Hematopoietic multipotent progenitor cell treated with erythropoietin and hydrocortisone succinate and interleukin-3 and kit ligand, for 8 days (in vitro differentiated cells): ENCODE measurements around the gene UNC79.

ENCODE experiments used
- DNase-seq: peaks from one replicate; pipeline ENCODE4 v3.0.0-alpha.2; 2015

Gene UNC79

DNA sequence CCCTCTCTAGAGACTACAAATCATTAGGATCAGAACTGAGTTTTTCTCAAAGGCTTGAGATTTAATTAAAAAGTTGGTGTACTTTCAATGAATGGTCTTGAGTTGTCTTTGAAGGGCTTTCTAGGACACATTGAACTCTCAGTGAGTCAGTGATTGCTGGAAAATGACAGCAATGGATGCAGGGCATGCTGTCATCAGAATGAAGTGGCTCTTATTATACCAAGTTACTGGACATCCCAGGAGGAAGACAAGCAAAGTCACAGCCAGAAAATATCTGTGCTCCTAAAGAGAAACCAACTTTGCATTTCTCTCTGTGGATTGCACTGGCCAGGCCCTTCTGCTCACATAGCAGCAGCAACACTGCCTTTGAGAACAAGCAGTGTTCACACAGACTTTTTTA, 244.9 kb downstream of the UNC79 start:
- no peak for DNase-seq

GRCh38 chr14:93676416-93676958, 245.7 kb downstream of the UNC79 start:
- no peak for DNase-seq

DNA sequence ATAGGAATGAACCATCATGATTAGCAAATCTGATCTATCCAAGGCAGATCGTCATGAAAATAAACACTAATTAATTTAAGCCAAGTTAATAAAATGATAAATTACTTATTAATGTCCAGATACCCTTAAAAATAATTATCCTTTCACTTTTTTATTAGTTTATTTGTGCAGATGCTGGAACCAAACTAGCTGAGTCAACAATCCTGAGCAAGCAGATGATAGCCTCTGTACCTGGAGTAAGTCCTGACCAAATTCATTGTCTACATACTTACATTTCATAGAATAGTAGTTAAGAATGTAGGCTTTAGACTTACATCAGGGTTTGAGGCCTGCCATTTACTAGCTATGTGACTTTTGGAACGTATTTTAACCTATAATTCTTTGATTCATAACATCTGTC, 251.7 kb downstream of the UNC79 start:
- no peak for DNase-seq

DNA sequence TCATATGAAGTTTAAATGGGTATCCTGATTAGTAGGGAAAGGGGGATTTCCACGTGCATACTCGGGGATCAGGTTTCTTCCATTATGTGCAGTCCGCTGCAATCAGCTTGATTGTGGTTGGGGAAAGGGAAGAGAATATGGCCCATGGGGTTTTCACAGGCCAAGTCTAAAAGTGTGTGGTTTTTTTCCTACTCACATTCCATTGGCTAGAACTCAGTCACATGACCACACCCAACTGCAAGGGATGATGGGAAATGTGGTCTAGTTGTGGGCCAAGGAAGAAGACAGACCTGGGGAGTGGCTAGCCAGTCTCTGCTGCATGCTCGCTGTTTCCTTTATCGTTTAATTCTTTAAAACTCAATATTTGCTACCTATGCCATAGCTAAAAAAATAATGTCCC, 252.5 kb downstream of the UNC79 start:
- DNase-seq = peak; percentile 60

DNA sequence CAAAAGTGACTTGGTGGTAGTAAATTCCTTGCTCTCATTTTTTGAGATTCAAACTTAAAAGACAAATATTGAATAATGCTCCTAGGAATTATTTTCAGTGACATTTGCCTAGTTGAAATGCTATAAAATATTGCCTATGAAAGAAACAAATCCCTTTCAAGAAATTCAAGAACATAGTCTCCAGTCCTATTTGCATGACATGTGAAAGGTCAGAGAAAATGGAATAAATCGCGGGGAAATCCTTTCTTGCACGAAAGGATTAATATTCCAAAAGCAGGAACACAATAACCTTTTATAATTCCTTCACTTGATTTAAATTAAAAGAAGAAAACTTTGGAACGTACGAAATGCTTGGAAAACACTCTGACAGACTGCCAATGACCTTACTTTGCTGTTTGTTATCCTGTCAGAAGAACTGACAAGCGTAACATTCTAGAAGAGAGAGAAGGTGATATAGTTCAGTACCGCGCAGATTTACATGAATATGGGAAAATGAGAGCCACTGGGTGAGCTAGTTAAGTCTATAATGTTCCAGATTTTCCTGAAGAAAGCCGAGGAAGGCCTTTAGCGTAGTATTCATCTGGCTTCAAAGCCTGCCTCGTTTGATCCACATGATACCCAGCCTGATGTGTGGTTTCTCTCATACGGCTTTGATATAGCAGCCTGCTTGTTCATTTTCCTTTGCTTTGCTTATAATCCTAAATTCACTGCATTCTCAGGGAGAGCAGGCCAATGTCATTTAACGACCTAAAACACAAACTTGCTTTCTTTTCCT, 254.6 kb downstream of the UNC79 start:
- DNase-seq = no peak

- DNase-seq = no peak
Measured at GRCh38 chr14:93686268-93686667, 255.5 kb downstream of the UNC79 start.

GRCh38 chr14:93688239-93688666, 257.5 kb downstream of the UNC79 start:
- no peak for DNase-seq

GRCh38 chr14:93688820-93689219, 258.1 kb downstream of the UNC79 start:
- DNase-seq = no peak

- DNase-seq = no peak
Measured at GRCh38 chr14:93690146-93690545, 259.4 kb downstream of the UNC79 start.

- no peak for DNase-seq
Measured at GRCh38 chr14:93691042-93691780, 260.5 kb downstream of the UNC79 start.

DNA sequence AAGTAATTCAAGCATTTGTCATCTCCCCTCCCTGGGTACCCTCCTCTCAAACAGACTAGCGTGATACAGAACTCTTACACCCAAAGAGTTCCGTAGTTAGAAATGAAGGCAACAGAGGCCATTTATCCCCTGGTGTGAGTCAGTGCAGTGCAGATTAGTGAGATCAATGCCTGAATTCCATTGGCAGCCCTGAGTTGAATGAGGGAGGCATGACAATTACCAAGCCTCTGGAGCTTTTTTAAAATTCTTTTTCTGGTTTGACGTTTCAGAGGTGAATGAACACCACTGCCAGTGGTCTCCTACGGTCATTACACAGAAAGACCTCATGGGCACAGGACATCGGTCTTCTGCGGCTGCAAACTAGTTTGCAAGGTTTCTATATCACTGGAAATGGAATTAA, 263.2 kb downstream of the UNC79 start:
- no peak for DNase-seq

- DNase-seq = no peak
Measured at GRCh38 chr14:93700928-93701327, 270.2 kb downstream of the UNC79 start.

- DNase-seq = no peak
Measured at GRCh38 chr14:93701562-93701961, 270.8 kb downstream of the UNC79 start.

GRCh38 chr14:93702946-93703345, 272.2 kb downstream of the UNC79 start:
- no peak for DNase-seq

DNA sequence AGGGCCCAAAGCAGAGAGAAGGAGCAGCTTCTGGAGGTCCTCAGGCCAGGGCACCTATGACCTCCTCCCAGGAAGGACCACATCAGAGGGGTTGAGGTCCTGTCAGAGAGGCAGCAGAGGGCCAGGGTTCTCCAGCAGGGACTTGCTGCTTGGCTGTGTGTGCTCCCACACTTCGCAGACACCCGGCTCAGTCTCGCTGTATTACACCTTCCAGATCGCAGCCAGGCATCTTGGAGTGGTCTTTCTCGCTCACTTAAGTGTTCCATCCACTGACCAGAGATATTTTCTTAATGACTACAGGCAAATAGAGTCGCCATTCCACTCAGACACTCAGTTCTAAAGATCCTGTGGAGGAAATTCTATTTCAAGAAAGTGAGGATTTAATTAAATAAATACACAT, 273.2 kb downstream of the UNC79 start:
- DNase-seq = no peak

DNA sequence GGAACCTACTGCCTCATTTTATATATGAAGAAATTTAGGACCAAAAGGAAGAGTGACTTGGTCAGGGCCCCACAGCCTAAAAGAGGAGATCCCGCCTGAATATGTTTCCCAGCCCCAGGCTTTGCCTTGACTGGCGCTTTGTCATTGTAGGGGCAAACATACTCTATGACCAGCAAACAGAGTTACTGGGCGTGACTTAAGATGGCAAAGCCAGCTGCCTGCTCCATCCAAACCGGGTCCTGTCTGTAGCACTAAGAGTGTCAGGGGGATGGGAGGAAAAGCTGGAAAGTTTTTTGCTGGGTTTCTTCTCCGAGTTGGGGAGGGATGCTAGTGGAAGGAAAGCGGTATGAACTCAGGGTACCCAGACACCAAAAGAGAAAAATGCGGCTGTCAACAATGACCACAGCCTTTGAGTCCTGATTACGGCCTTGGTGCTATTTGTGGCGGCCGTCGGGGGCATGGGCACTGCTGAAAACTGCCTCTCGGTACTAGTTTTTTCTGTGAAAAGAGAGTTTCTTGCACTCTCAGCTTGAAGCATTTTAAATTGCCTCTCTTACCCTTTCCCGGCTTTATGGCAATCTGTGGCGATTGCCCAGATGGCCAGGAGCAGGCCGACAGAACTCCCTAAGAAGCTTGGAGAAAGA, 274.9 kb downstream of the UNC79 start:
- no peak for DNase-seq

DNA sequence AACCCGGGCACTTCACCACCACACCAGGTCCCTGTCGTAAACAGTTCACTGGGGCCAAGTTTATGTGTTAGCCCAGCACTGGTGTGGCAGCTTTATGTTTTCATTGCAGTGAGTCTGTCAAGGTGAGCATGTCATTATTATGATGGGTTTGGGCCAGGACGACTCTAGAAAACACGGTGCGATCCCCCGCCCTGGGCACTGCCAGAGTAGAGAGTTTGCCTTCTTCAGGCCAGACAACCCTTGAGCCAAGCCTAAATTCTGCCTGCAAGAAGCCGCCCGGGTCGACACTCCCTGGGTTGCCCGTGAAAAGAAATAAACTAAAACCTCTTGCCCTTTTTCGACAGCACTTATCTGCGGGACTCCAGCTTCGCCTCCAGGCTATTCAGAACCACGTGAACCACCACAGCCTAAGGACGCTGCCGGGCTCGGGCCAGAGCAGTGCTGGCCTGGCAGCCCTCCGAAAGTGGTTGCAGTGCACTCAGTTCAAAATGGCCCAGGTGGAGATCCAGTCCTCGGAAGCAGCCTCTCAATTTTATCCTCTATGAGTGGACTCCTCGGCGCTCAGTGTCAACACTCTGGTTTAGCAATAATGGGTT, 275.7 kb downstream of the UNC79 start:
- DNase-seq = no peak

GRCh38 chr14:93707475-93707874, 276.7 kb downstream of the UNC79 start:
- DNase-seq = no peak

GRCh38 chr14:93708311-93708734, 277.6 kb downstream of the UNC79 start:
- no peak for DNase-seq

GRCh38 chr14:93708800-93709199, 278.1 kb downstream of the UNC79 start:
- DNase-seq = no peak

DNA sequence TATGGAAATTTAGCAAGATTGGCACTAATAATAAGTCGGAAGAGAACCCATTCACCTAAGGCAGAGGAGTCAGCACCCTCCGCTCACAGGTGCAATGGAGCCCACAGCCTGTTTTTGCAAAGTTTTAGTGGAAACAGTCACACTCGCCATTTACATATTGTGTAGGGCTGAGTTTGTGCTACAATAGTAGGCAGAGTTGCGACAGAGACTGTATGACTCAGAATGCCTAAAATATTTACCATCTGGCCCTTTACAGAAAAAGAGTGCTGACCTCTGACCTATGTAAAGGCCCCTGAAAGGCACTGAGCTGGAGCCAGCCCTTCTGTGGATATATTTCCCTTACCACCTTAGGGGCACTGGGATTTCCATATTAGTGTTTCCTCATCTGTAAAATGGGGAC, 278.5 kb downstream of the UNC79 start:
- no peak for DNase-seq

- DNase-seq = no peak
Measured at GRCh38 chr14:93712079-93712837, 281.5 kb downstream of the UNC79 start.
